Measurements from ENCODE around the gene NCAPD2.
"Not testable (repeated sequence)": the region's sequence is repeated elsewhere in the genome, so short reads cannot be mapped to it uniquely, and the experiment has no call there.

Gene NCAPD2

GRCh38 chr12:6530576-6531260 is 36.8 kb downstream of the NCAPD2 start:
- H3K27ac Mint-ChIP-seq, result peak overlapping the region; percentile 24
- peaks cover 17% of the 10 kb centered on the region for H3K36me3 Mint-ChIP-seq
- H3K4me3 Mint-ChIP-seq, result no peak overlapping the region
- peaks cover 20% of the 10 kb centered on the region for H3K4me1 Mint-ChIP-seq
- ATAC-seq (ENCODE audit: low read depth), result no peak
- H3K27me3 Mint-ChIP-seq, result no peaks in the 10 kb centered on the region
- no peak for DNase-seq (ENCODE audit: low spot score in 2 of 2)
- H3K9me3 Mint-ChIP-seq, result no peaks in the 10 kb centered on the region

- Mint-ChIP-seq H3K27ac (peak overlapping the region; percentile 79), H3K9me3 (no peaks in the 10 kb centered on the region), H3K4me1 (peaks cover 24% of the 10 kb centered on the region), H3K27me3 (no peaks in the 10 kb centered on the region), H3K36me3 (peaks cover 16% of the 10 kb centered on the region), H3K4me3 (peak overlapping the region; percentile 92)
- ATAC-seq (ENCODE audit: low read depth) (peak; percentile 30), DNase-seq (ENCODE audit: low spot score in 2 of 2) (peak; percentile 26 to 43)
Observed at GRCh38 chr12:6532051-6532926, 38.4 kb downstream of the NCAPD2 start.

- Mint-ChIP-seq H3K9me3 (no peaks in the 10 kb centered on the region), H3K36me3 (peaks cover 18% of the 10 kb centered on the region), H3K4me1 (peaks cover 28% of the 10 kb centered on the region), H3K27ac (peak overlapping the region; percentile 79), H3K27me3 (no peaks in the 10 kb centered on the region), H3K4me3 (peak overlapping the region; percentile 92)
- ATAC-seq (ENCODE audit: low read depth), result no peak
- DNase-seq (ENCODE audit: low spot score in 2 of 2), result no peak
Observed at GRCh38 chr12:6532927-6533652, 39.2 kb downstream of the NCAPD2 start.

GRCh38 chr12:6533653-6533922 is 39.7 kb downstream of the NCAPD2 start:
- Mint-ChIP-seq H3K4me1 (peaks cover 29% of the 10 kb centered on the region), H3K36me3 (peaks cover 16% of the 10 kb centered on the region), H3K27ac (peak overlapping the region; percentile 89), H3K27me3 (no peaks in the 10 kb centered on the region), H3K4me3 (peak overlapping the region; percentile 92), H3K9me3 (no peaks in the 10 kb centered on the region)
- DNase-seq (ENCODE audit: low spot score in 2 of 2), result no peak
- ATAC-seq (ENCODE audit: low read depth), result no peak

- Mint-ChIP-seq H3K36me3 (peaks cover 15% of the 10 kb centered on the region), H3K4me1 (peaks cover 29% of the 10 kb centered on the region), H3K27me3 (no peaks in the 10 kb centered on the region), H3K4me3 (peak within 1 kb of the TSS; percentile 92), H3K9me3 (no peaks in the 10 kb centered on the region), H3K27ac (peak within 1 kb of the TSS; percentile 89)
- ATAC-seq (ENCODE audit: low read depth) (peak; percentile 71), DNase-seq (ENCODE audit: low spot score in 2 of 2) (peak; percentile 72 to 74)
Observed at GRCh38 chr12:6533923-6534694, 40.2 kb downstream of the NCAPD2 start, which contains the start of gene GAPDH. Gene GAPDH (plus strand): TSS chr12:6534517. CDS start chr12:6534833, 316 bp downstream.

- Mint-ChIP-seq H3K4me3 (peak overlapping the region; percentile 92), H3K4me1 (peaks cover 29% of the 10 kb centered on the region), H3K27me3 (no peaks in the 10 kb centered on the region), H3K9me3 (no peaks in the 10 kb centered on the region), H3K36me3 (peaks cover 15% of the 10 kb centered on the region), H3K27ac (peak overlapping the region; percentile 89)
- no peak for DNase-seq (ENCODE audit: low spot score in 2 of 2)
- ATAC-seq (ENCODE audit: low read depth), result peak; percentile 65
Observed at GRCh38 chr12:6534695-6534944, 40.7 kb downstream of the NCAPD2 start.

- ATAC-seq (ENCODE audit: low read depth) (peak; percentile 11), DNase-seq (ENCODE audit: low spot score in 2 of 2) (no peak)
- Mint-ChIP-seq H3K9me3 (no peaks in the 10 kb centered on the region), H3K27me3 (no peaks in the 10 kb centered on the region), H3K27ac (peak overlapping the region; percentile 89), H3K4me1 (peaks cover 34% of the 10 kb centered on the region), H3K36me3 (peaks cover 15% of the 10 kb centered on the region), H3K4me3 (peak overlapping the region; percentile 92)
Observed at GRCh38 chr12:6534945-6535696, 41.2 kb downstream of the NCAPD2 start.

GRCh38 chr12:6535697-6535946 is 41.7 kb downstream of the NCAPD2 start:
- Mint-ChIP-seq H3K27ac (peak overlapping the region; percentile 89), H3K27me3 (no peaks in the 10 kb centered on the region), H3K36me3 (peaks cover 10% of the 10 kb centered on the region), H3K4me1 (peaks cover 39% of the 10 kb centered on the region), H3K4me3 (peak overlapping the region; percentile 92), H3K9me3 (no peaks in the 10 kb centered on the region)
- ATAC-seq (ENCODE audit: low read depth) (no peak), DNase-seq (ENCODE audit: low spot score in 2 of 2) (no peak)

- peak overlapping the region; percentile 92 for H3K4me3 Mint-ChIP-seq
- peaks cover 8% of the 10 kb centered on the region for H3K36me3 Mint-ChIP-seq
- no peaks in the 10 kb centered on the region for H3K9me3 Mint-ChIP-seq
- no peaks in the 10 kb centered on the region for H3K27me3 Mint-ChIP-seq
- H3K4me1 Mint-ChIP-seq, result peaks cover 39% of the 10 kb centered on the region
- no peak for ATAC-seq (ENCODE audit: low read depth)
- H3K27ac Mint-ChIP-seq, result peak overlapping the region; percentile 89
- no peak for DNase-seq (ENCODE audit: low spot score in 2 of 2)
Observed at GRCh38 chr12:6535960-6536847, 42.3 kb downstream of the NCAPD2 start.

- peaks cover 8% of the 10 kb centered on the region for H3K36me3 Mint-ChIP-seq
- ATAC-seq (ENCODE audit: low read depth), result no peak
- no peaks in the 10 kb centered on the region for H3K27me3 Mint-ChIP-seq
- DNase-seq (ENCODE audit: low spot score in 2 of 2), result peak in 1 of 2 donors; percentile 30
- peak overlapping the region; percentile 89 for H3K27ac Mint-ChIP-seq
- peaks cover 39% of the 10 kb centered on the region for H3K4me1 Mint-ChIP-seq
- H3K9me3 Mint-ChIP-seq, result no peaks in the 10 kb centered on the region
- no peak overlapping the region for H3K4me3 Mint-ChIP-seq
Observed at GRCh38 chr12:6536894-6537579, 43.1 kb downstream of the NCAPD2 start.

- ATAC-seq (ENCODE audit: low read depth) (peak; percentile 16), DNase-seq (ENCODE audit: low spot score in 2 of 2) (peak; percentile 82 to 84)
- Mint-ChIP-seq H3K4me3 (peak overlapping the region; percentile 32), H3K27ac (peak overlapping the region; percentile 87), H3K4me1 (peaks cover 31% of the 10 kb centered on the region)
- H3K9me3 Mint-ChIP-seq, H3K36me3 Mint-ChIP-seq, H3K27me3 Mint-ChIP-seq: not testable (repeated sequence)
Observed at GRCh38 chr12:6537580-6538419, 43.9 kb downstream of the NCAPD2 start.
